ENCODE results near the gene B9D1. TPM values are rescaled to one million over a fixed set of nuclear protein-coding genes. Genes with fewer than 3 reads are reported as not detected.
A peak's percentile ranks its signal among the peaks of the same experiment; 100 is the strongest.
"Not testable (repeated sequence)": the region's sequence is repeated elsewhere in the genome, so short reads cannot be mapped to it uniquely, and the experiment has no call there.

Gene B9D1
- total RNA-seq, 1 experiment from 2014 or later: 46.3 TPM

DNA sequence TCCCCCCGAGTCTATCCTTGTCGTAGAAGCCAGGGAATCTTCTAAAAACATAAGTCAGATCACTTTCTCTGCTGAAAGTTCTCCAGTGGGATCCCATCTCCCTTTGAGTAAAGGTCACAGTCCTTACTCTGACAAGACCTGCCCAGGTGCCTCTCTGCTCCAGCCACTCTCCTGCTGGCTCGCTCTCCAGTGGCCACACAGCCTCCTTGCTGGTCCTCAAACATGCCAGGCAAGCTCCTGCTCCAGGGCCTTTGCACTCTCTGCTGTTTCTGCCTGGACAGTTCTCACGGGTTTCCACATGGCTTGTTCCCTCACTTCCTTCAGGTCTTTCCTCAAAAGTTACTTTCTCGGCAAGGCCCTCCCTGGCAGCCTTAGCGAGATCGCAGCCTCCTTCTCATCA lies 3.4 kb downstream of the B9D1 start:
- DNase-seq (ENCODE audit: low spot score): no peak

DNA sequence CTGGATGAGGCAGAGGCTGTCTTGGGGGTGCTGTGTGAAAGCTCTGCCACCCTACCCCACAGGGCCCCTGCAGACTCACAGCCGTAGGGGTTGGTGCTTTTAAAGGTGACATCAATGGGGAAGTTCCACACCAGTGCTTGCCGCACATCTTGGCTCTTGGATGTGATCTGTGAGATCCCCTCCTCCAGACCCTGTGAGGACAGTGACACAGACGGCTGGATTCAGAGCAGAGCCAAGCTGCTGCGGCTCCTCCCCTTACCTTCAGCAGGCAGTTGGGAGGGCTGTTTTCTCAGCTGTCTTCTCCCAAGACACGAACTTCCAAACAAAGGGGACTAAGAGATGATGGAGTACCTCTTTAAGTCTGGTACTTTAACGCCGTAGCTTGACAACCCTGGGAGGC lies 4.8 kb downstream of the B9D1 start:
- DNase-seq (ENCODE audit: low spot score): no peak

DNA sequence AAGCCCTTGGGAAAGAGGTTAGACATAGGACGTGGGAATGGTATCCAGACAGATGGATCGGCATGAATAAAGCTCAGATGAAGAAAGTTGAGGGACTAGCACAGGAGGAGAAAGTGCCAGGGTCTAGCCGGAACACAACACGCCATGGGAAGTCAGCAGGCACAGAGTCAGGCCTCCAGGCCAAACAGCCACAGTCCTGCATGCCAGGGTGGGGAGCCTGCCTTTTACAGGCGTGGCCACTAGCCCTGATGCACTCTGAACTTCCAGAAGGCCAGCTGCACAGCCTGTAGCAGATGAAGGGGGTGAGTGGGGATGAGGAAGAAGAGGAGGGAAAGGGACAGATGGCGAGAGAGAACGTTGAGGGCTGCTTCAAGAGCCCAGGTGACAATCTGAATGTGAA lies 5.2 kb downstream of the B9D1 start:
- DNase-seq (ENCODE audit: low spot score): no peak

DNA sequence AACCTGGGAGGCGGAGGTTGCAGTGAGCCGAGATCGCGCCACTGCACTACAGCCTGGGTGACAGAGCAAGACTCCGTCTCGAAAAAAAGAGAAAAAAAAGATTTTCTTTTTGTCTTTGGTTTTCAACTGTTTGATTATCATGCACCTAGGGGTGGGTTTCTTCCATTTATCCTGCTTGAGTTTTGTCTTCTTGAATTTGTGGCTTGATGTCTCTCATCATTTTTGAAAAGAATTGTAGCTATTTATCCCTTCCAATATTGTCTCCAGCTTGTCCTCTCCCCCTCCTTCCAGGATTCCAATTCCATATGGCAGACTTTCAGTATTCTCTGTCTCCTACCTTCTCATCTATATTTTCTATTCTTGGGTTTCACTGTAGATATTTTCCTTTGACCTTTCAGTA lies 7.8 kb downstream of the B9D1 start:
- DNase-seq (ENCODE audit: low spot score): no peak

DNA sequence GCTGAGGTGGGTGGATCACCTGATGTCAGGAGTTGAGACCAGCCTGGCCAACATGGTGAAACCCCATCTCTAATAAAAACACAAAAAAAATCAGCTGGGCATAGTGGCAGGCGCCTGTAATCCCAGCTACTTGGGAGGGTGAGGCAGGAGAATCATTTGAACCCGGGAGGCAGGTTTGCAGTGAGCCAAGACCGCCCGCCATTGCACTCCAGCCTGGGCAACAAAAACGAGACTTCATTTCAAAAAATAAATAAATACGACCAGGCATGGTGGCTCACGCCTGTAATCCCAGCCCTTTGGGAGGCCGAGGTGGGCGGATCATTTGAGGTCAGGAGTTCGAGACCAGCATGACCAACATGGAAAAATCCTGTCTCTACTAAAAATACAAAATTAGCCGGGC lies 9.1 kb downstream of the B9D1 start:
- DNase-seq (ENCODE audit: low spot score): not testable (repeated sequence)

DNA sequence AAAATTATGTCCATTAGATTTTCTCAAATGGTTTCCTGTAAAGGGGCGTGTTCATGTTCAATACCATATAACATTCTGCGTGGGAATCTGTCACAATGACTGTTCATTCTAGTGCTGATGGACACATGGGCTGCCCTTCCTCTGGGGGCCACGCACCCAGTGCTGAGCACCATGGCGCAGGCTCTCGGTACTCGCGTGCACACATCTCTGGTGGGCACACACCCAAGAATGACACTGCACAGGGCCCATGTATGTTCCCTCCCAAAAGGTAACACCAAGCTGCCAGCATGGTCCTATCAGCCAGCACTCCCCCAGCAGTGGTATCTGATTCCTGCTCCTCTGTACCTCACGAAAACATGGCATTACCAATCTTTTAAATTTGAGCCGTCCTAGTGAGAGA lies 13.7 kb downstream of the B9D1 start:
- no peak for DNase-seq (ENCODE audit: low spot score)

DNA sequence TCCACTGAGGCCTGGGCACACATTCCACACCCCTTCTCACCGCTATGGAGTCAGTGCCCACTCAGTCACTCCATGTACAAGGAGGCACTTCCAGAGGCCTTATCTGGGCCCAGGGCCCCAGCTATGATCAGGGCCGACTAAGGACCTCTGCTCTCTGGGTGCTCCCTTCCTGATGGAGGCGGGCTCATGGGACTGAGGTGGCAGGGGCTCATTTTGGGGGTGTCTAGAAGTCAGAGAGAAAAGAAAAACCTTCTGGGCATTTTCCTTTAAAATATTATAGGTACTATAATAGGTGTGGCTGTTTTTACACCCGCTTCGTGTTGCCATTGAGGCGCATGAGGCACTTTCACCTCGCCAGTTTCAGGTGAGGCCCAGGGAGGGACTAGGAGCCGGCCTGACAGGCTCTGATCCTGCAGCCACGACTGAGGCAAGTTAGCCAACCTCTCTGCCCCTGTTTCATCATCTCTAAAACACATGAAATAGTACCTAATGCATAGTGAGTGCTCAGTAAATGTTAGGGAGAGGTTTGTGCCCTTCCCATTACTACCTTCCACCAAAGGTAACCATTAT lies 14.4 kb downstream of the B9D1 start:
- no peak for DNase-seq (ENCODE audit: low spot score)

DNA sequence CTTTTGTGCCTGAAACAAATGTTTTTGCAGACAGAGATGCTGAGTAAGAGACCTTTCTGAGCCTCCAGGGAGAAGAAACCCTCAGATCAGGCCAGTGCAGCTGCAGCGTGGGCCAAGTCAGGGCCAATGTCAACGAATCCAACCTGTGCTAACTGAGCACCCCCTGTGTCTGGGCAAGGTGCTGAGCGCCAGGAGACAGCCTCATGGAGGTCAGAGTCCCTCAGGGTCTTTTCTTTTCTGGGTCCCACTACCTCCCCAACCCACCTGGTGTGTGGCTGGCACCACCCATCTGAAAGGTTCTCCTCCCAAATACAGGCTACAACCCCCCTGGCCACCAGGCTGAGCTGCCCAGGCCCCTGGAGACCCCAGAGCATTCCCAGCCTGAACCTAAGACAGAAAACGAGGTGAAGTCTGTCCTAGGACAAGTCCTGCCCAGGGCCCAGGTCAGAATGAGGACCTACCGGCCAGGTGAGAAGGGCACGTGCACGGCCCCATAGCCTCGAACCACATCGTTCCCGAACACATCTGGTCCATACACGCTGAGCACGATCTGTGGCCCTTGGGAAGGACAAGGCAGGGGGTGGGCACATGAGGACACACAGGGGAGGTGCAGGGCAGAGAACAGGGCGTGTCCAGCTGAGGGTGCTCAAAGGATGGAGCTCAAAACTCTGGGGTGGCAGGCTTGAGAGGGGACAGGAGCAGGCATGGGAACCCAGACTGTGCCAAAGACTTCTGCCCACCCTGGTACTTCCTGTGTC lies 15.0 kb downstream of the B9D1 start:
- DNase-seq (ENCODE audit: low spot score): no peak

DNA sequence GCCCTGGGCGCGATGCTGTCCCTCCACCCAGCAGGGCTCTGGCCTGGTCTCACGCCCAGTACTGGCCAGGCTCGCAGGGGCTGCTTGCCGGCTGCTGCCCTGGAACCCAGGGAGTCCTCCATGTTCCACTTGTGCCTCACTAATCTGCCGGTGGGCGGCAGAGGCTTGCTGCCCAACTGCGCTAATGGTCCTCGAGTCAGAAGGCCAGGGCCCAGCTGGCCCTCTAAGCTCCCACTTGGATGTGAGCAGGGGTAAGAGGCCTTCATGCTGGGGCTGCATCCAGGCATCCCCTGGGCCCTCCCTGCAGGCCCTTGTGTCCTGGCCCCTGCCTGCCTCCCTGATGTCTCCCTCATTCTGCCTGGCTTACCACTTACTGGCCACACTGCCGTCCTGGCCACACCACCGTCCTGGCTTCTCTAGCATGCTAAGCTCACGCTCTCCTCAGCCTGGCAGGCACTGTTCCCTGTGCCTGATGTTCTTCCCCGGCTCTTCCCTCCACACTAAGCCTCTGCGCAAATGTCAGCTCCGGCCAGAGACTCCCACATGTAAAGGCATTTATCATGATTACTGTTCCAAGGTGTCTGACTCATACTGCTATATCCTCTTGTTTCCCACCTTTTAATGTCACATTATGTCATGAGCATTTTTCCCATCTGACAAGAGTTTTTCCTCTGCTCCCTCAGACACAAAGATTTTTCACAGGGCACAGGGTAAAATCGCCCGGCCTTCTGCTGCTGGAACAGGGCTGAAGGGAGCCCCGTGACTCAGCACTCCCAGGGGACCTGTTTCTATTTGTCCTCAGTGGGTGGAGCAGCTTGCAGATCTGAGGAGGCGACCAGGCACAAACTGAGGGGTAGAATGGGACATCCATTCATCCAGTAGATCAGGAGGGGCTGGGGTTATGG lies 15.9 kb downstream of the B9D1 start:
- DNase-seq (ENCODE audit: low spot score): peak; percentile 66

DNA sequence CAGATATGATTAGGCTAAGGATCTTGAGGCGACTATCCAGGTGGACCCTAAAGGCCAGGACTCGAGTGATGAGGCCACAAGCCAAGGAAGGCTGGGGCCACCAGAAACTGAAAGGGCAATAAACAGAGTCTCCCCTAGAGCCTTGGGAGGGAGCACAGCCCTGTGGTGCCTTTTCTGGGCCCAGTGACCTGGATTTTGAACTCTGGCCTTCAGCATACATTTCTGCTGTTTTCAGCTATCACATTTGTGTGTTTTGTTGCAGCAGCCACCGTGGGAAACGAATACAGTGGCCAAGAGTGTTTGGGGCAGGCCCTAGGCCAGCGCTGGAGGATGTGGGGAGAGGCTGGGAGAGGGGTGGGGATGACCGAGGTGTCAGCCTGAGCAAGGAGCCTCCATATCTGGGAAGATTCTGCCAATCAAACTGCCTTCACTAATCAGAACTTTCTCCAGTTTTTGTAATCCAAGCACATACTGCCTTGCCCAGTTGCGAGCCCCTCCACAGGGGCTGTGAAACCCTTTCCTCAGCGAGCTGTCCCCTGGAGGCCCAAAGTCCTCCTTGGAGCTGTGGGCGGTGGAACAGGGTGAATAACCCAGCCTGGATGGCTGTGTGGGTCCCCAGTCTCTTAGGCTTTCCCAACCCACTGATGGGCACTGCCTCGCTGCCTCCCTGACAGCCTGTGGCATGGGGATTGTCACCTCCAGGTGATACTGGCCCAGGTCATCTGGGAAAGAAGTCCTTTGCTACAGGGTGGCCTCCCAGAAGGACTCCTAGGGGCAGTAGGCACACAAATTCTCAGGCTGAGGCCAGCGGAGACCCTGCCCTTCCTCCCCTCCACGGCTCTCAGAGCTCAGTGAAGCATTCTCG lies 16.8 kb downstream of the B9D1 start:
- no peak for DNase-seq (ENCODE audit: low spot score)

DNA sequence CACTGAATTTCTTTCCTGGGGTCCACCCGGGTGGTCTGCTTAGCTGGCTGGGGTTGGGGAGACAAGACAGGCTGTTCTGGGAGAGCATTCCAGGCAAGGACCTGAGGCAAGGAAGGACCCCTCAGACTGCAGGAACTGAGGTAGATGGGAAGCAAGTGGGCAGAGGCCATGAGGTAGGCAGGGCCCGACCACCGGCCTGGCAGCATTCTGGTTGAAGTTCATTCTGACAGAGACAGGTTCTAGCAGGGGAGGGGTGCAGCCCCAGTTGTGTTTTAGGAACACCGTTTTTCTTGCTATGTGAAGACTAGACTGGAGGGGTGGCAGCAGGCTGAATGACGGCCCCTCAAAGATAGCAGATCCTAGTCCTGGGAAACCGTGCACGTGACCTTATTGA lies 17.5 kb downstream of the B9D1 start:
- no peak for DNase-seq (ENCODE audit: low spot score)

DNA sequence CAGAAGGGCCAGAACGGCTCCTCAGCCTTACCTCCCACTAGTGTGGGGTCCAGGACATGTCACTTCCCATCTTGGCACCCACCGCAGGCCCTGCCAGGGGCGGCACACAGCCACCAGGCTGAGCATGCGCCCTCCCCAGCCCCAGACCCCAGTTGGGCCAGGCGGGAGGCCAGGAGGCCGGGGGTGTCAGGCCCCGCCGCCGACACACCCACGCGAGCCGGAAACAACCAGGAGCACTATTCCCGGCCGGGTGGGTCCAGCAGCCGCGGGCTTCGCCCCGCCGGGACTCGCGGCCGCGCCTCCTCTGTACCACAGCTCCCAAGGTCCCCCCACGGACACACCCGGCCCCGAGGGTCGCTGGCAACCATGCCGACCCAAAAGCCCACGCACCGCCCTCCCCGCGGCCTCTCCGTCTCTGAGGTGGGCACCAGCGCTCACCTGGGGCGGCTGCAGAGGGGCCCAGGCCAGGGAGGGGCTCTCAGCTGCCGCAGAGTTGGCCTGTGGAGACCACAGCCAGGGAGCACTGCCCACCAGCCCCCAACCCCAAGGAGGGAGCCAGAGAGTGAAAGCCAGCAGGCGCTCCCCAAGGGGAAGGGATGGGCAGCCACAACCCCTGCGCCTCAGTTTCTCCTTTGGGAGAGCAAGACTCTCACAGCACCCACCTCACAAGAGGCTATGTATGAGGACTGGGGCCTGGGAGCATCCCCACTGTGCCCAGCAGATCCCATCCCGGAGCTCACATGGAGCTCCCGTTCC lies 18.0 kb downstream of the B9D1 start:
- no peak for DNase-seq (ENCODE audit: low spot score)

DNA sequence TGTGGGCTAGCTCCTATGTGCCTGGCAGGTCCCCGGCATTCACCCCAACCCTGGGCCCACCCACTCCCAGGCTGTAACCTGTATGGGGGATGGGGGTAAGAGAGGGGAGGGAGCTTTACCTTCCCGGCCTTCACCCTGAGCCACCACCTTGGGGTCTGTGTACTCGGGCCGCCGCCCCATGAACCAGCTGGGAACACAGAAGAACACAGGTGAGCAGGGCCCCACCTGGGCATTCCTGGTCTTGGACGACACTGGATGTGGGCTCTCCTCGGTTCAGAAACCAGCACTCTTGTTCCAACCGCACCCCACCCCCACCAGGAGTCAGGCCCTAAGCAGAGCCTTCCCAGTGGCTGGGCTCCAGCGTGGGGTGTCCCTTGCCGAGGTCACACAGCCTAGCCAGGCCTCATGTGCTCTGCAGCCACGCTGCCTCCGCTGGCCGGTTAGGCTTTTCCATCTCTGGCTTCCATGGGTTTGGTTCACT lies 18.8 kb downstream of the B9D1 start:
- DNase-seq (ENCODE audit: low spot score): no peak

DNA sequence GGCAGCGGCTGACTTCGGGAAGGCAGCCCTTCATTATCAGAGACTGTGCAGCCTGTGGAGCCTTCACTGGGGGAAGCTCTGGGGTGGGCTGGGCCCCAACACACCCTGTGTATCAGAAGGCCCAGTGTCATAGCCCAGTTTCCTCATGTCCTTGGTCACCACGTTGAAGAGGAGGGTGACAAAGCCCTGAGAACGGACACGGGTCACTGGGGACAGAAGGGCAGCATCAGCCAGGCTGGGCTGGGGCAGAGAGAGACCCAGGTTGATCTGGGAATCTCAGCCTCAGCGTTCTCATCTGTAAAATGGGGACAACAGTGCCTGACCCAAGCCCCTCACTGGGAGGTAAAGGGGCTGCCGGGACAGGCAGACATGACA lies 19.3 kb downstream of the B9D1 start:
- no peak for DNase-seq (ENCODE audit: low spot score)

DNA sequence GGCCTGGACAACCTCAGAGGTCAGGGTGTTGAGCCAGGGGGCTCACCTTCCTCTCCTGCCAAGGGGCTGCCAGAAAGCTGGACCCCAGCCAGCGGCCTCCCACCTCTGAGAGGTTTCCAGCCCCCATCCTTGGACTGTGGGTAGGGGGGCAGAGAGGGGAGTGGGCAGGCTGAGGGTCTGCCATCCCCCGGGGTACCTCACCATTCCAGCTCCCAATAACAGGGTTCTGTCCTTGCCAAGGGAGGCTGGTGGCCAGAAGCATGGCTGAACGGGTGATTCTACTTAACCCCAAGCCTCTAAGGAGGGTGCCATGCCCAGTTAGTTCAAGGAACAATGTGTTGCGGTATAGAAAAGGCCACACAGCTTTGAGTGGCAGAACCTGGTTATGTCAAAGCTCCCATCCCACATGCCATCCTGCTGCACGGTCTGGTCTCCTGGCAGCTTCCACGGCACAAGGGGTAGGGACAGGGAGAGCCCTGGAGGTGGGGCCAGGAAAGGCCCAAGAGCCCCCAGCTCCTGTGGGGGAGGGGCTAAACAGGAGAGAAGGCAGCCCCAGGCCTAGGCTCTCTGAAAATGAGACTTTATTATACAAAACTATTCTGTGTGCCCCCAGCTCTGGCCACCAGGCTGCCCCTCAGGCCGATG lies 19.8 kb downstream of the B9D1 start:
- no peak for DNase-seq (ENCODE audit: low spot score)

DNA sequence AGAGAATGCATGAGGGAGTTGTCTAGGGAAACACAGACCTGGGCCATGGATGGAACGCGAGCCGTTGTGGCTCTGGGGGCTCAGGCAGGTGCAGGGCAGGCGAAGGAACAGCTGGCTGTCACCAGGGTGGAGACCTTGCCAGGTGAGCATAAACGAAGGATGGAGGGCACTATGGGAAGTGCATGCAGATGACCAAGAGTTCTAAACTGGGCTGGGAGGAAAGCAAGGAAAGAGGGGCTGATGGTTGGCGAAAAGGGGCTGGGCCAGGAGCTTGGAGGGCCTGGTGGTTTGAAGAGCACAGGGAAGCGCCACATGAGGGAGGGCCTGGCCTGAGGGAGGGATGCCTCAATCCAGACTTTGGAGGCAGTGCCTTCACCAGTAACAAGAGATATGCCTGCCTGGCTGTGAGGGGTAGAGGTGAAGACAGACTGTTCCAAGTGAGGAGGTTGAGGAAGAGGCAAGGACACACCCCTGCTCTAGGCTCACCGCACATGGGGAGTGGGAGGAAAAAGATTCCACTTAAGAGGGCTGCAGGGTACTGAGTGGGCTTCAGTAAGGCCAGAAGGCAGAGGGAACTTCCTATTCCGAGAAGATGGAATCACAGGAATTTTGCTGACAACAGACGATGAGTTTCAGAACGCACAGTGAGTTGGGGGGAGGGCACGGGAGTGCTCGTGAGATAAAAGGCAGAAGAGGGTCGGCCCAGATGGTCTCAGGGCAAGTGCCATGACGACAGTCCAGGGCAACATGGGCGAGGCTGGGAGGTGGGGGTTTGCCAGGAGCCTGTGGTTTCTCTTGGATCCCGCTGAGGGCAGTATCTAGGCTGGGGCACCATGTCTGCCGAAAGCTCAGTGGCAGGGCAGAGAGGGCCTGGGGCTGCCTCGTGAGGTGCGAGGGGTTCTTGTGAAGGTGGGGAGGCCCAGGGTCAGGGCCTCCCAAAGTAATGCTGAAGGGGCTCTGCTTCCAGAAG lies 20.6 kb downstream of the B9D1 start:
- no peak for DNase-seq (ENCODE audit: low spot score)

DNA sequence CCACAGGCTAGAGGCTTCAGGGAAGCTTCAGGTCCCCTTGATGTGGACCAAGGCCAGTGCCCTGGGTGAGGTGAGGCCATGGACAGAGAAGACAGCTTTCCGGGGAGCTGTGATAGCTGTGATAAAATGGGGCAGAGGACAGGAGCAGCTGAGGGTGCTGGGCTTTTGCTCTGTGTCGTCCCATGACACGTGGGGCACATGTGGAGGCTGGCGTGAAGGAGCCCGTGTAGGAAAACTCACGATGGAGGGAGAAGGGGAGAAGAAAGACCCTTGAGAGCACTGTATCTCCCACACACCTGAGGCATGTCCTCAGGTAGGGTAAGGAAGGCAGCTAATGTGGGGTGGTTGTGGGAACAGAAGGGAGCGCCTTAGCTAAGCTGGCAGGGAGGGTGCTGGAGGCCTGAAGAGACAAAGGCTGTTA lies 21.3 kb downstream of the B9D1 start:
- no peak for DNase-seq (ENCODE audit: low spot score)

DNA sequence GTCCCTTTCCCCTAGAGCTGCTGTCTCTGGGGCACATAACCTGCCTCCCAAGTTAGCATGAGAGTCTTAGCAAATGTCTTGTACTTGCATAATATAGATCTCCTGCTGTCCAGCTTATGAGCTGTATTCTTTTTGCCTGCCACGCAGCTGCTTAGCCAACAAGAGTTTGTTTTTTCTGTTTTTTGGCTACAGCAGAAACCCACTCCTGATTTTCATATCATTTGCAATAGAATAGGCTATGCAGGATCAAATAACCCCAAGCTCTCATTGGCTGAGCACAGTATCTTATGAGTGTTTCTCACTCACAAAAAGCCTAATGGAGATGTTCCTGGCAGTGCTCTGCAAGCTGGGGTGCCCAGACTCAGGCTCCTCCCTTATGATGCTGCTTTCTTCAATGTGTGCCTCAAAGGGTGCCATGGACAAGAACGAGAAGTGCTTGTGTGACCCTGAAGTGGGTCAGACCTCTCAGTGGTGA lies 23.1 kb downstream of the B9D1 start:
- DNase-seq (ENCODE audit: low spot score): no peak

All from H4 (cell line).